H1 (cell line): ENCODE measurements around the gene MYO15A. TPM values are rescaled to one million over a fixed set of nuclear protein-coding genes. Genes with fewer than 3 reads are reported as not detected.

Source experiments
- ASH2L ChIP-seq: fragments of 200-600, 300-600 bp; sonication (generic); IDR thresholded peaks from one replicate; pipeline ENCODE4 v1.7.1; 2017; ENCODE audit warnings: low read length
- EZH2 ChIP-seq: fragments of 200-600 bp; sonication (generic); IDR thresholded peaks from 2 replicates; pipeline ENCODE4 v1.7.1; 2012; ENCODE audit warnings: low read depth, mild to moderate bottlenecking, moderate library complexity, low read length, inconsistent platforms; ENCODE audit not compliant: severe bottlenecking
- GABPA ChIP-seq: IDR thresholded peaks from 2 replicates; pipeline ENCODE4 v1.6.1; 2011; ENCODE audit warnings: mild to moderate bottlenecking, low read length, moderate library complexity, borderline replicate concordance; ENCODE audit not compliant: insufficient read depth
- GTF2F1 ChIP-seq: IDR thresholded peaks from 2 replicates; pipeline ENCODE4 v1.6.1; 2012; ENCODE audit warnings: low read depth, low read length, improper control_type of control experiment, borderline replicate concordance
- KDM5A ChIP-seq: fragments of 200-600 bp; IDR thresholded peaks from 2 replicates; pipeline ENCODE4 v1.7.1; 2012; ENCODE audit warnings: mild to moderate bottlenecking, low read length, inconsistent platforms, mixed read lengths
- TAF7 ChIP-seq: optimal IDR thresholded peaks from 2 replicates; pipeline ENCODE3; 2011; ENCODE audit warnings: low read depth, mild to moderate bottlenecking, inconsistent platforms, low read length, moderate library complexity, borderline replicate concordance
- polyA plus RNA-seq, 7 experiments: library from polyadenylated mRNA; depleted of rRNA in 3 of 7; stranded (reverse) in 5 of 7; unstranded in 2 of 7; fragments of >200 nt in 5 of 7; fragments of 200-250 nt in 2 of 7; gene quantifications; 1 replicate in 5 of 7; 2 replicates in 1 of 7; 4 replicates in 1 of 7; pipeline versions ENCODE4 v1.2.1 to v1.2.3, GENCODE V29; 2011 to 2013; ENCODE audit warnings: missing spikeins in 2 of 7, mixed read lengths in 2 of 7
- total RNA-seq: library from RNA; stranded (reverse); fragmentation: NEBNext Ultra II Directional; extraction: Animal tissue kit (Norgen Biotek cat#: 25700); gene quantifications from 2 replicates; pipeline ENCODE4 v1.2.1, GENCODE V29; 2021
- TF ChIP-seq, protein P1 (sequence below): fragments of 300-600 bp; sonication (generic); IDR thresholded peaks from 2 replicates; pipeline ENCODE4 v1.7.1; 2012; ENCODE audit warnings: low read length, moderate library complexity, mild to moderate bottlenecking, inconsistent platforms; ENCODE audit not compliant: insufficient replicate concordance
- TF ChIP-seq, protein P2 (sequence below): IDR thresholded peaks from 2 replicates; pipeline ENCODE4 v1.6.1; 2012; ENCODE audit warnings: inconsistent platforms
- TF ChIP-seq, protein P3 (sequence below): IDR thresholded peaks from 2 replicates; pipeline ENCODE4 v1.6.1; 2012; ENCODE audit warnings: inconsistent platforms

Gene MYO15A
- total and polyA plus RNA-seq, 2 of the 8 experiments (the other 6 are each of a cell fraction or from before 2014, with no cell fraction given), result 1.6 to 4.2 TPM

DNA sequence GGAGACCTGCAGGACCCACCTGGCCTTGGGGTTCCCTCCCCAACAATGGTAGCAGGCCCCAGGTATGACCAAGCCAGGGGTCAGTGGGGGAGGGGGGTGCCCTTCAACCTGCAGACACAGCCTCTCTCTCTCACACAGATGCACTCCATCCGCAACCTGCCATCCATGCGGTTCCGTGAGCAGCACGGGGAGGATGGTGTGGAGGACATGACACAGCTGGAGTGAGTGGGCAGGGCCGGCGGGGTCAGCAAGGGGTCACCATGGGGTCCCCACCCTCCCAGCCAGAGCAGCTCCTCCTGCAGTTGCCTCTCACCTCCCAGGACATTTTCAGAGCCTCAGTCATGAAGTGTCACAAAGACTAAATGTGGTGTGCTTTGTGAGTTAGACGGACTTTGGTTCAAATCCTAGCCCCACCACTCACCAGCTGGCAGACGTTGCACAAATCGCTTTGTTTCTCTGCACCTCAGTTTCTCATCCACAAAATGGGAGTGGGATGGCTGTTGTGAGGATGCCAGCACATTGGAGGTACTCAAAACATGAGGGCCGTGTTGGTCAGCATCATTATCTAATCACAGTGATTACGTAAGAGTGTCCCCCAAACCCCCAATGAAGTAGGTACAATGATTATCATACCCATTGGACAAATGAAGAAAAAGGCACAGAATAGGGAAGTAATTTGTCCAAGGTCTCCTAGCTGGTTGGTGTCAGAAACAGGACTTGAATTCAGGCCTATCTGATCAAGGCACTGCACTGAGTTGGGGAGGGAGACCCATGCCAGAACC, 16.0 kb downstream of the MYO15A start (continued):
- TF ChIP-seq, protein P1, sequence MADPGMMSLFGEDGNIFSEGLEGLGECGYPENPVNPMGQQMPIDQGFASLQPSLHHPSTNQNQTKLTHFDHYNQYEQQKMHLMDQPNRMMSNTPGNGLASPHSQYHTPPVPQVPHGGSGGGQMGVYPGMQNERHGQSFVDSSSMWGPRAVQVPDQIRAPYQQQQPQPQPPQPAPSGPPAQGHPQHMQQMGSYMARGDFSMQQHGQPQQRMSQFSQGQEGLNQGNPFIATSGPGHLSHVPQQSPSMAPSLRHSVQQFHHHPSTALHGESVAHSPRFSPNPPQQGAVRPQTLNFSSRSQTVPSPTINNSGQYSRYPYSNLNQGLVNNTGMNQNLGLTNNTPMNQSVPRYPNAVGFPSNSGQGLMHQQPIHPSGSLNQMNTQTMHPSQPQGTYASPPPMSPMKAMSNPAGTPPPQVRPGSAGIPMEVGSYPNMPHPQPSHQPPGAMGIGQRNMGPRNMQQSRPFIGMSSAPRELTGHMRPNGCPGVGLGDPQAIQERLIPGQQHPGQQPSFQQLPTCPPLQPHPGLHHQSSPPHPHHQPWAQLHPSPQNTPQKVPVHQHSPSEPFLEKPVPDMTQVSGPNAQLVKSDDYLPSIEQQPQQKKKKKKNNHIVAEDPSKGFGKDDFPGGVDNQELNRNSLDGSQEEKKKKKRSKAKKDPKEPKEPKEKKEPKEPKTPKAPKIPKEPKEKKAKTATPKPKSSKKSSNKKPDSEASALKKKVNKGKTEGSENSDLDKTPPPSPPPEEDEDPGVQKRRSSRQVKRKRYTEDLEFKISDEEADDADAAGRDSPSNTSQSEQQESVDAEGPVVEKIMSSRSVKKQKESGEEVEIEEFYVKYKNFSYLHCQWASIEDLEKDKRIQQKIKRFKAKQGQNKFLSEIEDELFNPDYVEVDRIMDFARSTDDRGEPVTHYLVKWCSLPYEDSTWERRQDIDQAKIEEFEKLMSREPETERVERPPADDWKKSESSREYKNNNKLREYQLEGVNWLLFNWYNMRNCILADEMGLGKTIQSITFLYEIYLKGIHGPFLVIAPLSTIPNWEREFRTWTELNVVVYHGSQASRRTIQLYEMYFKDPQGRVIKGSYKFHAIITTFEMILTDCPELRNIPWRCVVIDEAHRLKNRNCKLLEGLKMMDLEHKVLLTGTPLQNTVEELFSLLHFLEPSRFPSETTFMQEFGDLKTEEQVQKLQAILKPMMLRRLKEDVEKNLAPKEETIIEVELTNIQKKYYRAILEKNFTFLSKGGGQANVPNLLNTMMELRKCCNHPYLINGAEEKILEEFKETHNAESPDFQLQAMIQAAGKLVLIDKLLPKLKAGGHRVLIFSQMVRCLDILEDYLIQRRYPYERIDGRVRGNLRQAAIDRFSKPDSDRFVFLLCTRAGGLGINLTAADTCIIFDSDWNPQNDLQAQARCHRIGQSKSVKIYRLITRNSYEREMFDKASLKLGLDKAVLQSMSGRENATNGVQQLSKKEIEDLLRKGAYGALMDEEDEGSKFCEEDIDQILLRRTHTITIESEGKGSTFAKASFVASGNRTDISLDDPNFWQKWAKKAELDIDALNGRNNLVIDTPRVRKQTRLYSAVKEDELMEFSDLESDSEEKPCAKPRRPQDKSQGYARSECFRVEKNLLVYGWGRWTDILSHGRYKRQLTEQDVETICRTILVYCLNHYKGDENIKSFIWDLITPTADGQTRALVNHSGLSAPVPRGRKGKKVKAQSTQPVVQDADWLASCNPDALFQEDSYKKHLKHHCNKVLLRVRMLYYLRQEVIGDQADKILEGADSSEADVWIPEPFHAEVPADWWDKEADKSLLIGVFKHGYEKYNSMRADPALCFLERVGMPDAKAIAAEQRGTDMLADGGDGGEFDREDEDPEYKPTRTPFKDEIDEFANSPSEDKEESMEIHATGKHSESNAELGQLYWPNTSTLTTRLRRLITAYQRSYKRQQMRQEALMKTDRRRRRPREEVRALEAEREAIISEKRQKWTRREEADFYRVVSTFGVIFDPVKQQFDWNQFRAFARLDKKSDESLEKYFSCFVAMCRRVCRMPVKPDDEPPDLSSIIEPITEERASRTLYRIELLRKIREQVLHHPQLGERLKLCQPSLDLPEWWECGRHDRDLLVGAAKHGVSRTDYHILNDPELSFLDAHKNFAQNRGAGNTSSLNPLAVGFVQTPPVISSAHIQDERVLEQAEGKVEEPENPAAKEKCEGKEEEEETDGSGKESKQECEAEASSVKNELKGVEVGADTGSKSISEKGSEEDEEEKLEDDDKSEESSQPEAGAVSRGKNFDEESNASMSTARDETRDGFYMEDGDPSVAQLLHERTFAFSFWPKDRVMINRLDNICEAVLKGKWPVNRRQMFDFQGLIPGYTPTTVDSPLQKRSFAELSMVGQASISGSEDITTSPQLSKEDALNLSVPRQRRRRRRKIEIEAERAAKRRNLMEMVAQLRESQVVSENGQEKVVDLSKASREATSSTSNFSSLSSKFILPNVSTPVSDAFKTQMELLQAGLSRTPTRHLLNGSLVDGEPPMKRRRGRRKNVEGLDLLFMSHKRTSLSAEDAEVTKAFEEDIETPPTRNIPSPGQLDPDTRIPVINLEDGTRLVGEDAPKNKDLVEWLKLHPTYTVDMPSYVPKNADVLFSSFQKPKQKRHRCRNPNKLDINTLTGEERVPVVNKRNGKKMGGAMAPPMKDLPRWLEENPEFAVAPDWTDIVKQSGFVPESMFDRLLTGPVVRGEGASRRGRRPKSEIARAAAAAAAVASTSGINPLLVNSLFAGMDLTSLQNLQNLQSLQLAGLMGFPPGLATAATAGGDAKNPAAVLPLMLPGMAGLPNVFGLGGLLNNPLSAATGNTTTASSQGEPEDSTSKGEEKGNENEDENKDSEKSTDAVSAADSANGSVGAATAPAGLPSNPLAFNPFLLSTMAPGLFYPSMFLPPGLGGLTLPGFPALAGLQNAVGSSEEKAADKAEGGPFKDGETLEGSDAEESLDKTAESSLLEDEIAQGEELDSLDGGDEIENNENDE, result no peak
- no peak for TF ChIP-seq GABPA
- TF ChIP-seq GTF2F1, result no peak
- no peak for TF ChIP-seq EZH2
- TF ChIP-seq KDM5A, result no peak
- TF ChIP-seq TAF7, result no peak
- TF ChIP-seq, protein P2, sequence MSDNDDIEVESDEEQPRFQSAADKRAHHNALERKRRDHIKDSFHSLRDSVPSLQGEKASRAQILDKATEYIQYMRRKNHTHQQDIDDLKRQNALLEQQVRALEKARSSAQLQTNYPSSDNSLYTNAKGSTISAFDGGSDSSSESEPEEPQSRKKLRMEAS, result no peak
- TF ChIP-seq ASH2L, result no peak
- TF ChIP-seq, protein P3, sequence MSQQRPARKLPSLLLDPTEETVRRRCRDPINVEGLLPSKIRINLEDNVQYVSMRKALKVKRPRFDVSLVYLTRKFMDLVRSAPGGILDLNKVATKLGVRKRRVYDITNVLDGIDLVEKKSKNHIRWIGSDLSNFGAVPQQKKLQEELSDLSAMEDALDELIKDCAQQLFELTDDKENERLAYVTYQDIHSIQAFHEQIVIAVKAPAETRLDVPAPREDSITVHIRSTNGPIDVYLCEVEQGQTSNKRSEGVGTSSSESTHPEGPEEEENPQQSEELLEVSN, result no peak
